Measurements from ENCODE around the gene SRMS.

GRCh38 chr20:63579017-63579694 lies 31.6 kb upstream of the SRMS start:
- TF ChIP-seq CTCF (optimal IDR thresholded peaks at IDR 0.05 in 1 of 3, IDR thresholded peaks at IDR 0.05 in 1 of 3, conservative IDR thresholded peaks at IDR 0.05 in 1 of 3; ENCODE audit: extremely low read depth in 1 of 3, insufficient read depth in 2 of 3, low read length in 3 of 3) (no peak), EZH2 (IDR thresholded peaks at IDR 0.05; ENCODE audit: low read length) (no peak)
